ENCODE data around the gene CHCHD3.

- TF ChIP-seq CTCF (IDR thresholded peaks at IDR 0.05) (no peak), EZH2 (IDR thresholded peaks at IDR 0.05) (no peak)
These were observed 317.1 kb downstream of the CHCHD3 start for GRCh38 chr7:132764762-132765161.
